NCI-H1694 treated with DMSO at 0.1 percent for 48 hours (cell line): Measurements from ENCODE around the gene RIPK4.

Source experiments
- DNase-seq: peaks from one replicate; lab custom pipeline; 2025; lab: John Stamatoyannopoulos, UW

Gene RIPK4

GRCh38 chr21:41766883-41767605 is at the start of gene RIPK4:
Gene RIPK4 (minus strand): TSS chr21:41767052. CDS start chr21:41767041, 11 bp downstream.
- no peak for DNase-seq

- DNase-seq: no peak
Measured at GRCh38 chr21:41815652-41816582, 49.1 kb upstream of the RIPK4 start.

GRCh38 chr21:41813226-41813625 is 46.4 kb upstream of the RIPK4 start:
- DNase-seq: no peak

- DNase-seq: no peak
Measured at GRCh38 chr21:41812679-41813078, 45.8 kb upstream of the RIPK4 start.

- no peak for DNase-seq
Measured at GRCh38 chr21:41810597-41810932, 43.7 kb upstream of the RIPK4 start.

- no peak for DNase-seq
Measured at GRCh38 chr21:41809891-41810596, 43.2 kb upstream of the RIPK4 start.

- no peak for DNase-seq
Measured at GRCh38 chr21:41808846-41809245, 42.0 kb upstream of the RIPK4 start.

- DNase-seq: no peak
Measured at GRCh38 chr21:41808094-41808493, 41.2 kb upstream of the RIPK4 start.

GRCh38 chr21:41806773-41807172 is 39.9 kb upstream of the RIPK4 start:
- no peak for DNase-seq

- no peak for DNase-seq
Measured at GRCh38 chr21:41805643-41806042, 38.8 kb upstream of the RIPK4 start.

- DNase-seq: no peak
Measured at GRCh38 chr21:41805038-41805437, 38.2 kb upstream of the RIPK4 start.

- no peak for DNase-seq
Measured at GRCh38 chr21:41804381-41804780, 37.5 kb upstream of the RIPK4 start.

GRCh38 chr21:41803316-41803715 is 36.5 kb upstream of the RIPK4 start:
- no peak for DNase-seq

- DNase-seq: no peak
Measured at GRCh38 chr21:41802684-41803083, 35.8 kb upstream of the RIPK4 start.

GRCh38 chr21:41802198-41802584 is 35.3 kb upstream of the RIPK4 start:
- no peak for DNase-seq

GRCh38 chr21:41801321-41802197 is 34.7 kb upstream of the RIPK4 start:
- DNase-seq: no peak

GRCh38 chr21:41800425-41801320 is 33.8 kb upstream of the RIPK4 start:
- no peak for DNase-seq

GRCh38 chr21:41799763-41800162 is 32.9 kb upstream of the RIPK4 start:
- DNase-seq: no peak

- no peak for DNase-seq
Measured at GRCh38 chr21:41798326-41798725, 31.5 kb upstream of the RIPK4 start.

GRCh38 chr21:41796476-41797080 is 29.7 kb upstream of the RIPK4 start:
- DNase-seq: no peak
